ENCODE data around the gene SENP6.

- TF ChIP-seq POLR2A (IDR thresholded peaks at IDR 0.05), result no peak
- TF ChIP-seq, protein P1, sequence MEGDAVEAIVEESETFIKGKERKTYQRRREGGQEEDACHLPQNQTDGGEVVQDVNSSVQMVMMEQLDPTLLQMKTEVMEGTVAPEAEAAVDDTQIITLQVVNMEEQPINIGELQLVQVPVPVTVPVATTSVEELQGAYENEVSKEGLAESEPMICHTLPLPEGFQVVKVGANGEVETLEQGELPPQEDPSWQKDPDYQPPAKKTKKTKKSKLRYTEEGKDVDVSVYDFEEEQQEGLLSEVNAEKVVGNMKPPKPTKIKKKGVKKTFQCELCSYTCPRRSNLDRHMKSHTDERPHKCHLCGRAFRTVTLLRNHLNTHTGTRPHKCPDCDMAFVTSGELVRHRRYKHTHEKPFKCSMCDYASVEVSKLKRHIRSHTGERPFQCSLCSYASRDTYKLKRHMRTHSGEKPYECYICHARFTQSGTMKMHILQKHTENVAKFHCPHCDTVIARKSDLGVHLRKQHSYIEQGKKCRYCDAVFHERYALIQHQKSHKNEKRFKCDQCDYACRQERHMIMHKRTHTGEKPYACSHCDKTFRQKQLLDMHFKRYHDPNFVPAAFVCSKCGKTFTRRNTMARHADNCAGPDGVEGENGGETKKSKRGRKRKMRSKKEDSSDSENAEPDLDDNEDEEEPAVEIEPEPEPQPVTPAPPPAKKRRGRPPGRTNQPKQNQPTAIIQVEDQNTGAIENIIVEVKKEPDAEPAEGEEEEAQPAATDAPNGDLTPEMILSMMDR (IDR thresholded peaks at IDR 0.05), result no peak
These were observed 134.0 kb downstream of the SENP6 start for GRCh38 chr6:75735491-75736186.
